Measurements from ENCODE around the gene DRC7. TPM values are rescaled to one million over a fixed set of nuclear protein-coding genes. Genes with fewer than 3 reads are reported as not detected.

The DRC7 gene
- polyA plus RNA-seq, 1 of the 3 experiments (the other 2 are of a cell fraction), result 0.58 TPM

- Histone ChIP-seq H3K27me3 (ENCODE audit: insufficient read depth) (no peaks in the 10 kb centered on the region), H3K9me3 (no peaks in the 10 kb centered on the region), H3K9me2 (no peaks in the 10 kb centered on the region), H3K4me1 (ENCODE audit: control insufficient read depth in 1 of 2, insufficient read depth in 2 of 2, low read depth in 1 of 2, low read length in 1 of 2) (no peaks in the 10 kb centered on the region; a peak in 1 of 4 replicates), H3K27ac (ENCODE audit: low read depth in 2 of 2, low read length in 1 of 2) (no peak overlapping the region), H3F3A (replicated peaks; ENCODE audit: insufficient read depth) (no peaks in the 10 kb centered on the region), H3K36me3 (replicated peaks in 1 of 2; ENCODE audit: control insufficient read depth in 1 of 2, insufficient read depth in 2 of 2, low read length in 1 of 2) (peaks cover 3 to 34% of the 10 kb centered on the region in 2 experiments), H4K20me1 (ENCODE audit: insufficient read depth) (no peaks in the 10 kb centered on the region), H3K4me2 (no peak overlapping the region), H3K4me3 (ENCODE audit: low read depth in 2 of 2, low read length in 1 of 2) (no peak overlapping the region), H2AFZ (ENCODE audit: low read depth) (no peak overlapping the region), H3K79me2 (ENCODE audit: insufficient read depth) (no peaks in the 10 kb centered on the region), H3K9ac (no peak overlapping the region)
- ChIA-PET POLR2A (interaction anchor here (1.2 kb wide), 1 partner anchor 10 kb away, joined by 3 read pairs; no protein-coding TSS in a partner anchor), CTCF (interaction anchor here (0.8 to 1.4 kb wide), 2 partner anchors 147 to 175 kb away, joined by 3 to 4 read pairs; no protein-coding TSS in a partner anchor)
- TF ChIP-seq USF1 (IDR thresholded peaks at IDR 0.05; ENCODE audit: borderline replicate concordance, low read depth) (no peak), RXRA (IDR thresholded peaks at IDR 0.05; ENCODE audit: borderline replicate concordance, low read depth) (no peak), JUND (IDR thresholded peaks at IDR 0.05) (no peak)
- no peak for DNase-seq
- WGBS (ENCODE audit: low lambda C conversion rate), result 92% methylated on average over 15 of the region's 26 CpGs
These were observed 57.1 kb downstream of the DRC7 start for GRCh38 chr16:57751539-57752202.

- TF ChIP-seq IRF3 (IDR thresholded peaks at IDR 0.05; ENCODE audit: low read depth, low read length), result no peak
- no peak for TF ChIP-seq MXI1 (IDR thresholded peaks at IDR 0.05; ENCODE audit: low read depth, low read length)
- no peak for TF ChIP-seq RCOR1 (IDR thresholded peaks at IDR 0.05; ENCODE audit: low read length)
- no peak for TF ChIP-seq SMC3 (IDR thresholded peaks at IDR 0.05; ENCODE audit: low read depth, low read length)
- no peak for TF ChIP-seq USF2 (IDR thresholded peaks at IDR 0.05; ENCODE audit: borderline replicate concordance, low read depth, low read length)
- no peak for TF ChIP-seq GATA2 (CRISPR knock-in tag; IDR thresholded peaks at IDR 0.05)
- no peak for TF ChIP-seq FOSL2 (IDR thresholded peaks at IDR 0.05; ENCODE audit: borderline replicate concordance, low read depth)
- TF ChIP-seq NFIC (IDR thresholded peaks at IDR 0.05; ENCODE audit: borderline replicate concordance), result no peak
- TF ChIP-seq RAD21 (IDR thresholded peaks at IDR 0.05; ENCODE audit: low read length), result no peak
- no peak for TF ChIP-seq YY1 (IDR thresholded peaks at IDR 0.05; ENCODE audit: low read depth)
- no peak for TF ChIP-seq MAX (IDR thresholded peaks at IDR 0.05; ENCODE audit: low read depth)
- Histone ChIP-seq H3K9me3 (no peaks in the 10 kb centered on the region), H3K27me3 (ENCODE audit: insufficient read depth) (no peaks in the 10 kb centered on the region), H3K27ac (ENCODE audit: low read depth in 2 of 2, low read length in 1 of 2) (no peak overlapping the region), H2AFZ (ENCODE audit: low read depth) (no peak overlapping the region), H3K4me1 (ENCODE audit: control insufficient read depth in 1 of 2, insufficient read depth in 2 of 2, low read depth in 1 of 2, low read length in 1 of 2) (no peaks in the 10 kb centered on the region; a peak in 1 of 4 replicates), H4K20me1 (ENCODE audit: insufficient read depth) (0 out of 2 replicates have a peak, but pooled peaks cover 2% of the 10 kb centered on the region), H3K4me2 (no peak overlapping the region), H3K9ac (no peak overlapping the region), H3K36me3 (replicated peaks in 1 of 2; ENCODE audit: control insufficient read depth in 1 of 2, insufficient read depth in 2 of 2, low read length in 1 of 2) (peaks cover 3 to 36% of the 10 kb centered on the region in 2 experiments), H3K4me3 (ENCODE audit: low read depth in 2 of 2, low read length in 1 of 2) (no peak overlapping the region), H3F3A (replicated peaks; ENCODE audit: insufficient read depth) (no peaks in the 10 kb centered on the region), H3K9me2 (no peaks in the 10 kb centered on the region), H3K79me2 (ENCODE audit: insufficient read depth) (no peaks in the 10 kb centered on the region)
- WGBS (ENCODE audit: low lambda C conversion rate), result 100% methylated on average over 2 of the region's 6 CpGs
- CTCF ChIA-PET, result interaction anchor here (1.4 kb wide), 1 partner anchor 176 kb away, joined by 4 read pairs; no protein-coding TSS in a partner anchor
- DNase-seq, result no peak
- POLR2A ChIA-PET, result no interaction called here
These were observed 57.6 kb downstream of the DRC7 start for GRCh38 chr16:57752203-57752580.
